OCI-LY7 (cell line): Measurements from ENCODE around the gene PLCZ1. TPM values are rescaled to one million over a fixed set of nuclear protein-coding genes. Genes with fewer than 3 reads are reported as not detected.

Experiments
- BruUV-seq: library from RNA; stranded (reverse); fragments of 400-500 nt; replicated peaks from 2 replicates; lab custom pipeline; 2021; lab: Mats Ljungman, UMichigan
- CTCF ChIA-PET: fragments of 300-600 bp; sonication (Branson Sonifier 250); formaldehyde crosslinking; loops from one replicate; lab custom pipeline; 2022; ENCODE audit warnings: antibody characterized with exemption; ENCODE audit not compliant: unreplicated experiment; lab: Charles Lee
- POLR2A ChIA-PET: fragments of 300-600 bp; sonication (Branson Sonifier 250); formaldehyde crosslinking; loops from one replicate; lab custom pipeline; 2022; ENCODE audit warnings: antibody characterized with exemption; lab: Charles Lee
- DNase-seq: peaks from one replicate; pipeline ENCODE4 v3.0.0-alpha.2; 2015; ENCODE audit warnings: low spot score
- H2AFZ ChIP-seq: fragments of 200-600 bp; sonication (generic), shearing (Covaris generic); 2 replicates; pipeline ENCODE4 v1.6.1; 2014; ENCODE audit warnings: mild to moderate bottlenecking, antibody characterized with exemption, low read length, moderate library complexity
- H3K27ac ChIP-seq: fragments of 200-600 bp; sonication (generic); 2 replicates; pipeline ENCODE4 v1.5.1; 2014; ENCODE audit warnings: mixed run types, low read depth, mild to moderate bottlenecking, moderate library complexity, low read length, inconsistent platforms; ENCODE audit not compliant: poor library complexity, severe bottlenecking
- H3K36me3 ChIP-seq: fragments of 200-600 bp; sonication (generic); 2 replicates; pipeline ENCODE4 v1.6.1; 2014; ENCODE audit warnings: mild to moderate bottlenecking, antibody characterized with exemption, low read length, moderate library complexity, mixed read lengths; ENCODE audit not compliant: insufficient read depth
- H3K4me1 ChIP-seq: fragments of 200-600 bp; sonication (generic); 2 replicates; pipeline ENCODE4 v1.5.1; 2014; ENCODE audit warnings: mild to moderate bottlenecking, low read length; ENCODE audit not compliant: insufficient read depth, poor library complexity, severe bottlenecking
- H3K4me2 ChIP-seq: fragments of 200-600 bp; sonication (generic); 2 replicates; pipeline ENCODE4 v1.6.1; 2014; ENCODE audit warnings: mild to moderate bottlenecking, low read length
- H3K4me3 ChIP-seq: fragments of 200-600 bp; sonication (generic); 2 replicates; pipeline ENCODE4 v1.5.1; 2014; ENCODE audit warnings: mild to moderate bottlenecking, low read depth, low read length; ENCODE audit not compliant: poor library complexity, severe bottlenecking
- H3K79me2 ChIP-seq: fragments of 200-600 bp; sonication (generic); 2 replicates; pipeline ENCODE4 v1.6.1; 2016; ENCODE audit warnings: low read depth, mild to moderate bottlenecking, low read length, moderate library complexity, mixed read lengths; ENCODE audit not compliant: insufficient read depth
- H3K9me2 ChIP-seq: fragments of 200-600 bp; sonication (generic); 2 replicates; pipeline ENCODE4 v1.6.1; 2016; ENCODE audit warnings: mild to moderate bottlenecking, low read length, mixed read lengths; ENCODE audit not compliant: insufficient read depth
- H3K9me3 ChIP-seq: fragments of 200-600 bp; sonication (generic); 2 replicates; pipeline ENCODE4 v1.6.1; 2014; ENCODE audit warnings: mild to moderate bottlenecking, mixed run types, low read length, mixed read lengths
- H4K20me1 ChIP-seq: fragments of 200-600 bp; sonication (generic); 2 replicates; pipeline ENCODE4 v1.6.1; 2014; ENCODE audit warnings: mild to moderate bottlenecking, antibody characterized with exemption, low read length, moderate library complexity, mixed read lengths; ENCODE audit not compliant: insufficient read depth
- CTCF ChIP-seq: fragments of 200-600 bp; sonication (generic); conservative IDR thresholded peaks from 2 replicates; pipeline ENCODE4 v1.5.1; 2014; ENCODE audit warnings: mild to moderate bottlenecking, antibody characterized with exemption, low read length, moderate library complexity, mixed read lengths
- EZH2phosphoT487 ChIP-seq: fragments of 200-600 bp; sonication (generic); IDR thresholded peaks from 2 replicates; pipeline ENCODE4 v1.6.1; 2018; ENCODE audit warnings: low read depth, borderline replicate concordance, mild to moderate bottlenecking, mixed run types, antibody characterized with exemption, low read length, moderate library complexity, mixed read lengths
- intact Hi-C: fragments of 100-400 bp; cut with micrococcal nuclease; formaldehyde crosslinking; loops from one replicate; pipeline ENCODE4 v1.10.0; 2022; ENCODE audit not compliant: unreplicated experiment
- total RNA-seq, 2 experiments: library from RNA; depleted of rRNA in 1 of 2; stranded (reverse); fragments of >200 nt in 1 of 2; shearing (Covaris generic) in 1 of 2; gene quantifications; 2 replicates each; pipeline ENCODE4 v1.2.3, GENCODE V29; 2014 to 2022

The PLCZ1 gene
- total RNA-seq, 2 experiments from 2014 or later: not detected

DNA sequence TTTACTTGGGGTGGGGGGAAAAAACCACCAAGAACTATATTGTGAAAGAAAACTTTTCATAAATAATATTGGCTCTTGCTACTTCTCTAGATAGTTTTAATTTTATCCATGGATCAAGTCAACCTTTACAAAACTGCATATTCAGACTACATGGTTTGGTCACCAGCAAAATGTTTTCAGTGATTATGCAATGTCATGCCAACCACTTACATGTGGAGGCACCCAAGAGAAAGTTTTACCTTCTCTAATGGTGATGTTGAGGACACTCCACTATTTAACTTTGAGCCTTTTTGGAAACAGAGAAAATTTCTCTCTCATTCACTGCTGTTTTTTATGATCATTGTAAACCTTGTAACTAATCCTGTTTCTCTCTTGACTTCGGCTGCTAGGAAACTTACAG is 21.6 kb downstream of the PLCZ1 start:
- Histone ChIP-seq H3K4me3 (no peak overlapping the region), H3K4me1 (no peaks in the 10 kb centered on the region), H3K27ac (no peak overlapping the region), H3K79me2 (no peaks in the 10 kb centered on the region), H2AFZ (no peak overlapping the region), H3K9me3 (no peaks in the 10 kb centered on the region), H3K9me2 (no peaks in the 10 kb centered on the region), H3K4me2 (no peak overlapping the region), H4K20me1 (no peaks in the 10 kb centered on the region), H3K36me3 (no peaks in the 10 kb centered on the region)
- no TSS peak for BruUV-seq
- TF ChIP-seq CTCF: no peak
- no peak for TF ChIP-seq EZH2phosphoT487
- ChIA-PET CTCF (no interaction called here), POLR2A (no interaction called here)
- DNase-seq: no peak
- intact Hi-C loops: no loop called here

GRCh38 chr12:18706798-18707197 is 31.0 kb downstream of the PLCZ1 start:
- no peaks in the 10 kb centered on the region for H3K36me3 ChIP-seq
- ChIA-PET POLR2A (no interaction called here), CTCF (no interaction called here)
- no peaks in the 10 kb centered on the region for H3K9me3 ChIP-seq
- H2AFZ ChIP-seq: no peak overlapping the region
- no peaks in the 10 kb centered on the region for H3K79me2 ChIP-seq
- DNase-seq: no peak
- BruUV-seq: no TSS peak
- no peak overlapping the region for H3K4me2 ChIP-seq
- no peak overlapping the region for H3K4me3 ChIP-seq
- TF ChIP-seq EZH2phosphoT487: no peak
- TF ChIP-seq CTCF: no peak
- H3K27ac ChIP-seq: no peak overlapping the region
- no peaks in the 10 kb centered on the region for H3K4me1 ChIP-seq
- no peaks in the 10 kb centered on the region for H4K20me1 ChIP-seq
- intact Hi-C loops: no loop called here
- no peaks in the 10 kb centered on the region for H3K9me2 ChIP-seq

DNA sequence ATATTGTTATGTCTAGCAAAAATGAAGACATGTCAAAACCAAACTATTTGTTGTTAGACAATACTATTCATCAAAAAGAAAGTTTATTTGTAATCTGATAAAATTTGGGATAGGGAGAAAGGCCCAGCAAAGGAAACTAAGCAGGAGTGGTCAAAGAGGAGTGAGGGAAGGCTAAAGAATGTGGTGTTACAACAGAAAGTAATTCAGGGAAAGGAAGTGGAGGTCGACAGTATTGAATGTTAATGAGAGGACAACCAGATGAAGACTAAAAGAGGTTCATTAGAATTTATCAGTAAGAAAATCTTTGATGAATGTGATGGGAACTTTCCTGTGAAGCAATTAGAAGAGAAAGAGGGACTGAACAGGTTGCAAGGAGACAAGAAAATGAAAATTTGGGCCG is 33.9 kb downstream of the PLCZ1 start:
- Histone ChIP-seq H2AFZ (no peak overlapping the region), H3K79me2 (no peaks in the 10 kb centered on the region), H3K27ac (no peak overlapping the region), H3K36me3 (no peaks in the 10 kb centered on the region), H3K4me3 (no peak overlapping the region), H3K4me1 (no peaks in the 10 kb centered on the region), H3K9me2 (no peaks in the 10 kb centered on the region), H4K20me1 (no peaks in the 10 kb centered on the region), H3K9me3 (no peaks in the 10 kb centered on the region), H3K4me2 (no peak overlapping the region)
- no peak for DNase-seq
- no TSS peak for BruUV-seq
- TF ChIP-seq CTCF (no peak), EZH2phosphoT487 (no peak)
- ChIA-PET CTCF (no interaction called here), POLR2A (no interaction called here)
- intact Hi-C loops: no loop called here
